GM12878 (cell line): Measurements from ENCODE around the gene HMX2. TPM values are rescaled to one million over a fixed set of nuclear protein-coding genes. Genes with fewer than 3 reads are reported as not detected.
A peak's percentile ranks its signal among the peaks of the same experiment; 100 is the strongest.

Experiments used
- ATAC-seq: fragments of 200-7000 bp; cut with Tn5 transposase; 3 replicates; pipeline ENCODE4 v1.9.1; 2020; ENCODE audit warnings: mild to moderate bottlenecking, moderate library complexity
- BruUV-seq: library from RNA; stranded (reverse); fragments of 400-500 nt; replicated peaks from 2 replicates; lab custom pipeline; 2021; lab: Mats Ljungman, UMichigan
- CTCF ChIA-PET: fragments of 300-600 bp; sonication (Branson Sonifier 250); formaldehyde crosslinking; extraction: SDS; loops from one replicate; lab custom pipeline; 2021; ENCODE audit warnings: inconsistent platforms; lab: Yijun Ruan, JAX
- POLR2A ChIA-PET: fragments of 350-600 bp; formaldehyde crosslinking; extraction: SDS; loops from one replicate; lab custom pipeline; 2021; ENCODE audit warnings: inconsistent platforms; lab: Charles Lee
- RAD21 ChIA-PET: fragments of 300-600 bp; sonication (Branson Sonifier 250); formaldehyde crosslinking; loops from one replicate; lab custom pipeline; 2023; ENCODE audit warnings: antibody characterized with exemption; ENCODE audit not compliant: unreplicated experiment; lab: Charles Lee
- SMC1A ChIA-PET: fragments of 300-600 bp; sonication (Branson Sonifier 250); formaldehyde crosslinking; loops from one replicate; lab custom pipeline; 2023; ENCODE audit not compliant: unreplicated experiment, uncharacterized antibody; lab: Charles Lee
- DNase-seq: peaks from one replicate; pipeline ENCODE4 v3.0.0-alpha.2; 2011; ENCODE audit warnings: low read depth, low spot score
- FAIRE-seq: peaks from 3 replicates; lab custom pipeline; 2011; peaks lifted over from hg19 to GRCh38; lab: Jason Lieb, UNC
- H2AFZ ChIP-seq: 2 replicates; pipeline ENCODE4 v1.6.0; 2011; ENCODE audit warnings: low read depth, low read length, control low read depth; ENCODE audit not compliant: control insufficient read depth
- H3K27ac ChIP-seq: 2 replicates; pipeline ENCODE4 v1.5.1; 2011; ENCODE audit warnings: control low read depth; ENCODE audit not compliant: control insufficient read depth, insufficient read depth
- H3K27me3 ChIP-seq, 2 experiments: replicated peaks in 1 of 2; 2 replicates each; pipeline versions ENCODE4 v1.6.0 to v1.6.1; 2011; ENCODE audit warnings: low read length in 1 of 2; ENCODE audit not compliant: control insufficient read depth in 2 of 2, insufficient read depth in 2 of 2
- H3K36me3 ChIP-seq, 2 experiments: 2 replicates each; pipeline ENCODE4 v1.5.1; 2011; ENCODE audit warnings: low read length in 1 of 2; ENCODE audit not compliant: control insufficient read depth in 2 of 2, insufficient read depth in 2 of 2
- H3K4me1 ChIP-seq: 2 replicates; pipeline ENCODE4 v1.6.1; 2011; ENCODE audit warnings: mild to moderate bottlenecking, low read length, moderate library complexity, mixed read lengths; ENCODE audit not compliant: control insufficient read depth, insufficient read depth
- H3K4me2 ChIP-seq: 2 replicates; pipeline ENCODE4 v1.6.0; 2011; ENCODE audit warnings: control low read depth; ENCODE audit not compliant: control insufficient read depth, insufficient read depth
- H3K4me3 ChIP-seq: fragments of 200-600 bp; sonication (generic); 2 replicates; pipeline ENCODE4 v1.5.1; 2016
- H3K79me2 ChIP-seq: 2 replicates; pipeline ENCODE4 v1.6.0; 2011; ENCODE audit warnings: low read length; ENCODE audit not compliant: control insufficient read depth, insufficient read depth
- H3K9ac ChIP-seq: 2 replicates; pipeline ENCODE4 v1.8.0; 2011; ENCODE audit warnings: low read length, control low read depth, mixed read lengths; ENCODE audit not compliant: control insufficient read depth, insufficient read depth
- H3K9me3 ChIP-seq: replicated peaks from 3 replicates; pipeline ENCODE4 v1.5.1; 2011; ENCODE audit warnings: mild to moderate bottlenecking, low read length; ENCODE audit not compliant: control insufficient read depth, insufficient read depth
- H4K20me1 ChIP-seq: 2 replicates; pipeline ENCODE4 v1.6.0; 2011; ENCODE audit not compliant: control insufficient read depth, insufficient read depth
- EGR1 ChIP-seq, 2 experiments: IDR thresholded peaks; 1 replicate in 1 of 2; 2 replicates in 1 of 2; pipeline ENCODE4 v1.6.1; 2011 to 2012; ENCODE audit warnings: low read depth in 2 of 2, low read length in 2 of 2, borderline replicate concordance in 1 of 2, mild to moderate bottlenecking in 1 of 2, moderate library complexity in 1 of 2
- EZH2 ChIP-seq: IDR thresholded peaks from 2 replicates; pipeline ENCODE4 v1.6.1; 2012; ENCODE audit warnings: low read depth, mild to moderate bottlenecking, control low read depth, inconsistent platforms, low read length, borderline replicate concordance; ENCODE audit not compliant: control insufficient read depth
- HCFC1 ChIP-seq: fragments of 150-350 bp; IDR thresholded peaks from 2 replicates; pipeline ENCODE4 v1.6.1; 2014; ENCODE audit warnings: low read length
- HDGF ChIP-seq: fragments of 450-650 bp; IDR thresholded peaks from 2 replicates; pipeline ENCODE4 v1.6.1; 2016; ENCODE audit warnings: antibody characterized with exemption
- MXI1 ChIP-seq: fragments of 150-350 bp; IDR thresholded peaks from 2 replicates; pipeline ENCODE4 v1.6.1; 2011; ENCODE audit warnings: low read depth, mild to moderate bottlenecking, inconsistent platforms, low read length, improper control_type of control experiment
- NFXL1 ChIP-seq: fragments of 450-650 bp; IDR thresholded peaks from 2 replicates; pipeline ENCODE4 v1.6.1; 2017; ENCODE audit warnings: antibody characterized with exemption, mild to moderate bottlenecking, borderline replicate concordance
- NRF1 ChIP-seq: conservative IDR thresholded peaks from 2 replicates; pipeline ENCODE4 v1.6.1; 2011; ENCODE audit warnings: mild to moderate bottlenecking, low read depth, low read length, improper control_type of control experiment
- SPI1 ChIP-seq: IDR thresholded peaks from 2 replicates; pipeline ENCODE4 v1.6.1; 2011; ENCODE audit warnings: low read depth, mild to moderate bottlenecking, low read length, moderate library complexity, borderline replicate concordance; ENCODE audit not compliant: insufficient read depth
- TBL1XR1 ChIP-seq: IDR thresholded peaks from 2 replicates; pipeline ENCODE4 v1.6.1; 2012; ENCODE audit warnings: low read depth, low read length, improper control_type of control experiment
- YBX1 ChIP-seq: fragments of 450-650 bp; IDR thresholded peaks from 2 replicates; pipeline ENCODE4 v1.6.1; 2016; ENCODE audit warnings: antibody characterized with exemption
- WGBS: methylation state at CpG from one replicate; pipeline ENCODE4 v1.1.6; 2016; ENCODE audit warnings: low lambda C conversion rate; ENCODE audit not compliant: insufficient replicate concordance, insufficient coverage; ENCODE audit errors: missing lambda C conversion rate; 5-methylcytosine and 5-hydroxymethylcytosine counted together
- in situ Hi-C: fragments of 300-500 bp; cut with MboI; formaldehyde crosslinking; loops from 9 replicates; pipeline ENCODE4 v1.14.3; 2018; ENCODE audit warnings: mixed read lengths
- intact Hi-C: fragments of 100-400 bp; cut with micrococcal nuclease; formaldehyde crosslinking; loops from one replicate; pipeline ENCODE4 v1.14.2; 2022; ENCODE audit not compliant: unreplicated experiment
- polyA plus RNA-seq, 11 experiments: library from polyadenylated mRNA; depleted of rRNA in 4 of 11; unstranded in 6 of 11; stranded (reverse) in 5 of 11; fragments of >200 nt; fragmentation: Nextera tagmentation in 4 of 11; fragmentation: Illumina TruSeq in 1 of 11; extraction: Ambion mirVana in 4 of 11; extraction: Trizol in 1 of 11; gene quantifications; 1 replicate in 1 of 11; 2 replicates in 10 of 11; pipeline versions ENCODE4 v1.2.1 to v1.2.3, GENCODE V29; 2011 to 2016; ENCODE audit warnings: inconsistent platforms in 2 of 11, missing spikeins in 2 of 11, low read depth in 1 of 11
- total RNA-seq, 4 experiments: library from RNA; depleted of rRNA in 3 of 4; stranded (reverse); fragments of >200 nt in 3 of 4; fragmentation: Illumina TruSeq in 1 of 4; extraction: Trizol in 1 of 4; gene quantifications; 2 replicates each; pipeline versions ENCODE4 v1.2.1 to v1.2.3, GENCODE V29; 2013 to 2021
- TF ChIP-seq, protein P1 (sequence below): IDR thresholded peaks from 2 replicates; pipeline ENCODE4 v1.6.1; 2012; ENCODE audit warnings: low read length, inconsistent platforms
- TF ChIP-seq, protein P2 (sequence below): fragments of 450-650 bp; IDR thresholded peaks from 2 replicates; pipeline ENCODE4 v1.6.1; 2017; ENCODE audit warnings: low read depth, mild to moderate bottlenecking, moderate library complexity
- TF ChIP-seq, protein P3 (sequence below): fragments of 450-650 bp; IDR thresholded peaks from 2 replicates; pipeline ENCODE4 v1.6.1; 2017; ENCODE audit warnings: mild to moderate bottlenecking, moderate library complexity

The HMX2 gene
- total and polyA plus RNA-seq, 10 of the 15 experiments (the other 5 are each of a cell fraction or from before 2014, with no cell fraction given) = 1.4 to 31.3 (median 16.8) TPM; not detected in 1

DNA sequence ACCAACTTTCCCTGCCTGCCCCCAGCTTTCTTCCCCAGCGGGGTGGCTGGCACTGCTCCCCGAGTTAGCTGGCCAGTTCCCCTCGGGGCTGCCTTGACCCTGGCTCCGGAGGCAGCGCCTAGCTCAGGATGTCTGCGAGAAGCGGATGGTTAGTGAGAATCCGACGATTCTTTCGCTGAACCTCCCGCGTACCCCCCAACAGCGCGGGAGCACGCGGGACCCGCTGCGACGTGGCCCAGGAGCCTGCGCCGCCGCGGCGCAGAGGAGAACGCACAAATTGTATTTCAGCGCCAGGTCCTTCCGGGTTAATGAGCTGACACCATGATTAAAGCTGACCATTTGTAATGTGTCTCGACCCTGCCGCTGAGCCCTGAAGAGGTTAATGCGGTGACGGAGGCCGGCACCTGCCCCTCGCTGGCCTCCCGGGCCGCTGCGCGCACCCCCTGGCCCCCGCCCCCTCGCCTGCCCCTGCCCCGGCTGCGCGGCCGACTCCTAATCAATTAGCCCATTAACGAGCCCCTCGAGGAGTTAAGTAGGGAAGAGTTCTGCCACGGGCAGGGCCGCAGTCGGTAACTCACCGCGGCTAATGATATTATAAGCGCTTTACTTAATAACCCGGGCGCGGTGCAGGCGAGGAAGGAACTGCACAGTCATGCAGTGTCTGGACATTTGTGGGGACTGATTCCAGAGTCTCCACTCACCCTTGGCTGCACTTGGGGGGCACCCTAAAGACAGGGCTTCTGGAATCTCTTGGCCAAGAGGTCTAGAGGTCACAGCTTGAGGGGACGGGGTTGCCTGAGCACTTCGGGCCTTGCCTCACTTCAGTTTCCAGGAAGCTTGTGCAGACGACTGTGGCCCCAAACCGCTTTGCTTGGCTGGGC, 1.7 kb upstream of the HMX2 start (continued):
- no peak for TF ChIP-seq YBX1
- no peak for TF ChIP-seq TBL1XR1
- TF ChIP-seq NFXL1 = no peak
- TF ChIP-seq, protein P1, sequence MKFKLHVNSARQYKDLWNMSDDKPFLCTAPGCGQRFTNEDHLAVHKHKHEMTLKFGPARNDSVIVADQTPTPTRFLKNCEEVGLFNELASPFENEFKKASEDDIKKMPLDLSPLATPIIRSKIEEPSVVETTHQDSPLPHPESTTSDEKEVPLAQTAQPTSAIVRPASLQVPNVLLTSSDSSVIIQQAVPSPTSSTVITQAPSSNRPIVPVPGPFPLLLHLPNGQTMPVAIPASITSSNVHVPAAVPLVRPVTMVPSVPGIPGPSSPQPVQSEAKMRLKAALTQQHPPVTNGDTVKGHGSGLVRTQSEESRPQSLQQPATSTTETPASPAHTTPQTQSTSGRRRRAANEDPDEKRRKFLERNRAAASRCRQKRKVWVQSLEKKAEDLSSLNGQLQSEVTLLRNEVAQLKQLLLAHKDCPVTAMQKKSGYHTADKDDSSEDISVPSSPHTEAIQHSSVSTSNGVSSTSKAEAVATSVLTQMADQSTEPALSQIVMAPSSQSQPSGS = no peak

DNA sequence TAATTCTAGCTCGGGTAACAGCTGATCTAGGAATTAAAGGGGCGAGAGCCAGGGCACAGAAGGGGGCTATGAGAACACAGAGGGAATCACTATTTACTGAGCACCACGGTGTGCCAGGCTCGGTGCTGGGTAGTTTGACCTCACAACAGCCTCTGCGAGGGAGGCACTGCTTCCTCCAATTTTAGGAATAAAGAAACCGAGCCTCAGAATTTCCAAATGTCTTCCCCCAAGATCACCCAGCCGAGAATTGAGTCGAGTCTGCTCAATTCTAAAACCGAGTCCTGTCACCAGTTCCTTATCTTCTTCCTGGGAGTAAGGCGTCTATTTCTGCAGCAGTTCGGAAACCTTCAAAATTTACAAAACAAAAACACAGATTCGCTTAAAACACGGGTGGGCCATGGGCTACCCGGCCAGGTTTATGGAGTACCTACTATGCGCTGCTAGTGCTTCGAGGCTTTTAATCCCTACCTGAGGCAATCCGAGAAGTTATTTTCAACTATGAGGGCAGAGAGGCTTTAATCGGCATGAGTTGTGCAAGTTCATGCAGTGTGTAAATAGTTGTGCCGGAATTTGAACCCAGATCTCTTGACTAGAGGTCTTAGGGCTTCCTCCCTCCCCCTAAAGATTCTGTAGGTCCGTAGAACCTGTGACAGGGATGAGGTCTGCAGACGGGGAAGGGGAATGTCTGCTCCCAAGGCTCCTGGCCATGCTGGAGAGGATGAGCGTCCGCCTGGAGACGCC, 872 bp upstream of the HMX2 start:
- H3K4me2 ChIP-seq = peak overlapping the region; percentile 94
- FAIRE-seq (no peak), DNase-seq (no peak), ATAC-seq (no peak)
- H3K27me3 ChIP-seq = peaks cover 29 to 33% of the 10 kb centered on the region in 2 experiments
- 34% methylated on average over 24 of the region's 24 CpGs for WGBS
- no peak overlapping the region for H3K27ac ChIP-seq
- H3K79me2 ChIP-seq = peaks cover 27% of the 10 kb centered on the region
- BruUV-seq = no TSS peak
- no peak overlapping the region for H3K9ac ChIP-seq
- H3K9me3 ChIP-seq = peaks cover 1% of the 10 kb centered on the region; the same call in 2 of the 3 replicates
- in situ Hi-C loops (no loop called here), intact Hi-C loops (no loop called here)
- ChIA-PET RAD21 (no interaction called here), POLR2A (no interaction called here), CTCF (no interaction called here), SMC1A (no interaction called here)
- no peaks in the 10 kb centered on the region for H4K20me1 ChIP-seq
- H3K4me1 ChIP-seq = peaks cover 20% of the 10 kb centered on the region
- H3K36me3 ChIP-seq = no peaks in the 10 kb centered on the region
- H3K4me3 ChIP-seq = peak overlapping the region; percentile 70; the same call in 1 of the 2 replicates
- H2AFZ ChIP-seq = no peak overlapping the region
- no peak for TF ChIP-seq HCFC1
- no peak for TF ChIP-seq MXI1
- no peak for TF ChIP-seq HDGF
- TF ChIP-seq NRF1 = no peak
- TF ChIP-seq, protein P2, sequence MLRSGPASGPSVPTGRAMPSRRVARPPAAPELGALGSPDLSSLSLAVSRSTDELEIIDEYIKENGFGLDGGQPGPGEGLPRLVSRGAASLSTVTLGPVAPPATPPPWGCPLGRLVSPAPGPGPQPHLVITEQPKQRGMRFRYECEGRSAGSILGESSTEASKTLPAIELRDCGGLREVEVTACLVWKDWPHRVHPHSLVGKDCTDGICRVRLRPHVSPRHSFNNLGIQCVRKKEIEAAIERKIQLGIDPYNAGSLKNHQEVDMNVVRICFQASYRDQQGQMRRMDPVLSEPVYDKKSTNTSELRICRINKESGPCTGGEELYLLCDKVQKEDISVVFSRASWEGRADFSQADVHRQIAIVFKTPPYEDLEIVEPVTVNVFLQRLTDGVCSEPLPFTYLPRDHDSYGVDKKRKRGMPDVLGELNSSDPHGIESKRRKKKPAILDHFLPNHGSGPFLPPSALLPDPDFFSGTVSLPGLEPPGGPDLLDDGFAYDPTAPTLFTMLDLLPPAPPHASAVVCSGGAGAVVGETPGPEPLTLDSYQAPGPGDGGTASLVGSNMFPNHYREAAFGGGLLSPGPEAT = no peak
- TF ChIP-seq, protein P3, sequence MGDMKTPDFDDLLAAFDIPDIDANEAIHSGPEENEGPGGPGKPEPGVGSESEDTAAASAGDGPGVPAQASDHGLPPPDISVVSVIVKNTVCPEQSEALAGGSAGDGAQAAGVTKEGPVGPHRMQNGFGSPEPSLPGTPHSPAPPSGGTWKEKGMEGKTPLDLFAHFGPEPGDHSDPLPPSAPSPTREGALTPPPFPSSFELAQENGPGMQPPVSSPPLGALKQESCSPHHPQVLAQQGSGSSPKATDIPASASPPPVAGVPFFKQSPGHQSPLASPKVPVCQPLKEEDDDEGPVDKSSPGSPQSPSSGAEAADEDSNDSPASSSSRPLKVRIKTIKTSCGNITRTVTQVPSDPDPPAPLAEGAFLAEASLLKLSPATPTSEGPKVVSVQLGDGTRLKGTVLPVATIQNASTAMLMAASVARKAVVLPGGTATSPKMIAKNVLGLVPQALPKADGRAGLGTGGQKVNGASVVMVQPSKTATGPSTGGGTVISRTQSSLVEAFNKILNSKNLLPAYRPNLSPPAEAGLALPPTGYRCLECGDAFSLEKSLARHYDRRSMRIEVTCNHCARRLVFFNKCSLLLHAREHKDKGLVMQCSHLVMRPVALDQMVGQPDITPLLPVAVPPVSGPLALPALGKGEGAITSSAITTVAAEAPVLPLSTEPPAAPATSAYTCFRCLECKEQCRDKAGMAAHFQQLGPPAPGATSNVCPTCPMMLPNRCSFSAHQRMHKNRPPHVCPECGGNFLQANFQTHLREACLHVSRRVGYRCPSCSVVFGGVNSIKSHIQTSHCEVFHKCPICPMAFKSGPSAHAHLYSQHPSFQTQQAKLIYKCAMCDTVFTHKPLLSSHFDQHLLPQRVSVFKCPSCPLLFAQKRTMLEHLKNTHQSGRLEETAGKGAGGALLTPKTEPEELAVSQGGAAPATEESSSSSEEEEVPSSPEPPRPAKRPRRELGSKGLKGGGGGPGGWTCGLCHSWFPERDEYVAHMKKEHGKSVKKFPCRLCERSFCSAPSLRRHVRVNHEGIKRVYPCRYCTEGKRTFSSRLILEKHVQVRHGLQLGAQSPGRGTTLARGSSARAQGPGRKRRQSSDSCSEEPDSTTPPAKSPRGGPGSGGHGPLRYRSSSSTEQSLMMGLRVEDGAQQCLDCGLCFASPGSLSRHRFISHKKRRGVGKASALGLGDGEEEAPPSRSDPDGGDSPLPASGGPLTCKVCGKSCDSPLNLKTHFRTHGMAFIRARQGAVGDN = no peak
- no peak for TF ChIP-seq EZH2
- no peak for TF ChIP-seq EGR1 (IDR thresholded peaks at IDR 0.05; ENCODE audit: borderline replicate concordance in 1 of 2, low read depth in 2 of 2, low read length in 2 of 2)
- TF ChIP-seq SPI1 = no peak
